ENCODE results near the gene CARD14. TPM values are rescaled to one million over a fixed set of nuclear protein-coding genes. Genes with fewer than 3 reads are reported as not detected.
"Not testable (repeated sequence)": the region's sequence is repeated elsewhere in the genome, so short reads cannot be mapped to it uniquely, and the experiment has no call there.

Gene CARD14
- total RNA-seq, 1 experiment from 2014 or later = 0.15 TPM

GRCh38 chr17:80183581-80184422, 14.0 kb downstream of the CARD14 start:
- DNase-seq (ENCODE audit: low spot score) = no peak

- DNase-seq (ENCODE audit: low spot score) = no peak
Observed at GRCh38 chr17:80184423-80184714, 14.5 kb downstream of the CARD14 start.

- DNase-seq (ENCODE audit: low spot score) = no peak
Observed at GRCh38 chr17:80185968-80186367, 16.1 kb downstream of the CARD14 start.

- DNase-seq (ENCODE audit: low spot score) = no peak
Observed at GRCh38 chr17:80187090-80187489, 17.3 kb downstream of the CARD14 start.

GRCh38 chr17:80187515-80187941, 17.7 kb downstream of the CARD14 start:
- DNase-seq (ENCODE audit: low spot score) = peak; percentile 53

DNA sequence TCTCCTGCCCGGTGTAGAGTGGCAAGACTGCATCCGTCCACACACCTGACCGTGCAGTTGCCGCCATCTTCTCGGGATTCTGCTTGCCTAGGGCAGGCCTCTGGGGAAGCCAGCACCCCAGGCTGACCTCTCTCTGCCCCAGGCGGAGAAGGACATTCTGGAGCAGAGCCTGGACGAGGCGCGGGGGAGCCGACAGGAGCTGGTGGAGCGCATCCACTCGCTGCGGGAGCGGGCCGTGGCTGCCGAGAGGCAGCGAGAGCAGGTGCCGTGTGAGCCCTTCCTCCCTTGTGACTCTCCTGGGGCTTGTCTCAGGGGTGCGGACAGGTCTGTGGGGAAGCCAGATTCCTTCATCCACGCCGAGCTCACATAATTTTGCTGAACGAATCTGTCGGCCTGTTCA, 19.8 kb downstream of the CARD14 start:
- no peak for DNase-seq (ENCODE audit: low spot score)

DNA sequence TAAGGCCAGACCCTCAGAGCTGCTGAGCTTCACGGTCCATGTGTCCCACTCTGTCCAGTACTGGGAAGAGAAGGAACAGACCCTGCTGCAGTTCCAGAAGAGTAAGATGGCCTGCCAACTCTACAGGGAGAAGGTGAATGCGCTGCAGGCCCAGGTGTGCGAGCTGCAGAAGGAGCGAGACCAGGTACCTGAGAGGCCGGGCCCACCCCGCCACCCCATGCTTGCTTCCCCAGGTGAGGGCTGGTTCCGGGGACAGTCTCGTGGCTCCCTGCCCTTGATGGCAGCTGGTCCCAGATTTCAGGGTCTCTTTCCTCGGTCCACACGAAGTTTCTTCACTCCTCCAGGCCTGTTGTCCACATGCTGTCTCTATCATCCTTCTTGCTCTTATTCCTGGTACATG, 20.9 kb downstream of the CARD14 start:
- DNase-seq (ENCODE audit: low spot score) = no peak

DNA sequence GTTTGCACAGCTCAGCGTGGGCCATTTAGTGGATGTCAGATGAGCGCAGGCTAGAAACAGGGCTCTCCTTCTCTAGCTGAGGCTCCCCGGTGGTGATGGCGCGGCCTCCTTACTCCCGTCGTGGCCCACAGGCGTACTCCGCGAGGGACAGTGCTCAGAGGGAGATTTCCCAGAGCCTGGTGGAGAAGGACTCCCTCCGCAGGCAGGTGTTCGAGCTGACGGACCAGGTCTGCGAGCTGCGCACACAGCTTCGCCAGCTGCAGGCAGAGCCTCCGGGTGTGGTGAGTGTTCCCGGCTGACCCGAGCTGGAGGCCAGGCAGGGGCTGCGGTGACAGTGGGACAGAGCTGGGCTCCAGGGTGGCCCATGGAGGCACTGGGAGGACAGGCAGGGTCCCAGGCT, 21.4 kb downstream of the CARD14 start:
- no peak for DNase-seq (ENCODE audit: low spot score)

GRCh38 chr17:80191865-80192661, 22.2 kb downstream of the CARD14 start:
- DNase-seq (ENCODE audit: low spot score) = no peak

DNA sequence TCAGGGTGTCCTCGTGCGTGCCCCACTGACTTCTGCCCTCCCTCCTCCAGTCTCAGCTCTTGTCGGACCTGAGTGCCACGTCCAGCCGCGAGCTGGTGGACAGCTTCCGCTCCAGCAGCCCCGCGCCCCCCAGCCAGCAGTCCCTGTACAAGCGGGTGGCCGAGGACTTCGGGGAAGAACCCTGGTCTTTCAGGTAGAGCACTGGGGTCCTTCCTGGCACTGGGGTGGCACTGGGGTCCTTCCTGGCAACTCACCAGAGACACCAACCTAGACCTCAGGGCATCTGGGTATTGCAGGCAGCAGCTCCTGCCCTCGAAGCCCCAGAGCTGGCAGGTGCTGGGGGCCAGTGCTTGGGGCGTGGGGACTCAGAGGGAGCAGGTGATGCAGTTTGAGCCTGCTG, 25.3 kb downstream of the CARD14 start:
- no peak for DNase-seq (ENCODE audit: low spot score)

DNA sequence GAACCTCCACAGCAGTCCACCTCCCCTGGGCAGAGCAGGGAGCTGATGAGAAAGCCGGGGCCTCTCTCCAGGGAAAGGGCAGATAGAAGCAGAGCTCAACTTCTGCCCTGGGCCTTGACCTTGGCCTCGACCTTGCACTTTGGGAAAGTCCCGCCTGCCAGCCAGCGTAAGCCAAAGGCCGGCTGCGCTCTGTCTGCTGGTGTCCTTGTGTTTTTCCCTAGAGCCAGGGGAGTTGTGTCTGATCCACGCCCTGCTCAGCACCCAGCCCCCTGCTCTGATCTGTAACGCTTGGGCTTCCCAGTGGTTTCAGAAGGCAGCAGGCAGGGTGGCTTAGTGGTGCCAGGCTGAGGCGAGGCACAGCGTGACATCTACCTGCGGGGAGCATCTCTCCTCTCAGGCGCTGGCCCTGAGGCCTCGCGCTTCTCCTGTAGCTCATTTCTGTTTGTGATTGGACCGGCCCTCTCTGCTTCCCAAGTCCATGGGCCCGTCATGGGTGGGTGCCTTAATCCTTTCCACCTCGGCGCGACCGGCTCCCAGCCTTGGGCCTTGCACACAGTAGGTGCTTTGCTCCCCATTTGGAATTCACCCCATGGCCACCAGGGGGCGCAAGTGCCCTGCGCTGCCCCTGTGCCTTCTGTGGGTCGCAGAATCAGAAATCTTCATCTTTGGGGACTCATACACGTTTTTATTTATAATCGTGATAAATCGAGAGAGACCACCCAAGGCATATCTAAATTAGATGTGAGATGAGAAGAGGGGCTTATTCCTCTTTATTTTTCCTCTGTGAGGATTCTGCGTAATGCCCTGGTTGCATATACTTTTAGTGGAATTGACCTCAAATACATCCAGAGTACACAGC, 26.1 kb downstream of the CARD14 start:
- no peak for DNase-seq (ENCODE audit: low spot score)

DNA sequence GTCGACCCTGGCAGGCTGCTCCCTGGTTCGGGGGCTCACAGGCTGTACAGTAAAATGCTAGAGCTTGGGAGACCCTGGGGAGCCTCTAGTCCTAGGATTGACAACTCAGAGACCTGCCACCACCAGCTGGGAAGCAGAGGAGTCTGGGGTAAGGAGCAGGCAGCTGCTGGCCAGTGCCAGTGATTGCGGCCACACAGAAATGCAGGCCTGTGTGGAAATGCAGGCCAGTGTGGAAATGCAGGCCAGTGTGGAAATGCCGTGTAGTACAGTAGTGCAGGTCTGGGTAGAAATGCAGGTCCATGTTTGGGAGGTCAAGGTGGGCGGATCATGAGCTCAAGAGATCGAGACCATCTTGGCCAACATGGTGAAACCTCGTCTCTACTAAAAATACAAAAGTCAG, 26.8 kb downstream of the CARD14 start:
- DNase-seq (ENCODE audit: low spot score) = no peak

DNA sequence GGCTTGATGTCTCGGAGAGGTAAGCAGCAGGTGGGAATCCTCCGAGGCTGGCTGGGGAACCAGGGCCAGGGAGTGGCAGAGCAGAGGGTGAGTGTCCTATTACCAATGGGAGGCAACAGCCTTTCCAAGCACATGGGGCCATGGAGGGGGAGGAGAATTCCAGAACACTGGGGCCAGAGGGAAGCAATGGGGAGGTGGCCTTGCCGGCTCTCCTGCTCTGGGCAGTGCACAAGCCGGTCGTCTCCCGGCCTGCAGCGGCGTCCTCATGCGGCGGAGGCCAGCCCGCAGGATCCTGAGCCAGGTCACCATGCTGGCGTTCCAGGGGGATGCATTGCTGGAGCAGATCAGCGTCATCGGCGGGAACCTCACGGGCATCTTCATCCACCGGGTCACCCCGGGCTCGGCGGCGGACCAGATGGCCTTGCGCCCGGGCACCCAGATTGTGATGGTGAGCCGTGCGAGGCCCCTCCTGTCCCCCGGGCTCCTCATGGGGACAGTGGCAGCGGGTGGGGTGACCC, 28.4 kb downstream of the CARD14 start:
- no peak for DNase-seq (ENCODE audit: low spot score)

DNA sequence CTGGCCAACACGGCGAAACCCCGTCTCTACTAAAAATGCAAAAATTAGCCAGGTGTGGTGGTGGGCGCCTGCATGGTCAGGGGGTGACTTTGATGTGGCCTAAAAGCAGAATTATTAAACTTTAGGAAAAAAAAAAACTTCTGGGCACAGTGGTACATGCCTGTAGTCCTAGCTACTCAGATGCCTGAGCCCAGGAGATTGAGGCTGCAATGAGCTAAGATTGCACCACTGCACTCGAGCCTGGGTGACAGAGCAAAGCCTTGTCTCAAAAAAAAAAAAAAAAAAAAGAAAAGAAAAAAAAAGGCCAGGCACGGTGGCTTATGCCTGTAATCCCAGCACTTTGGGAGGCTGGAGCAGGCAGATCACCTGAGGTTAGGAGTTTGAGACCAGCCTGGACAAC, 29.5 kb downstream of the CARD14 start:
- DNase-seq (ENCODE audit: low spot score) = not testable (repeated sequence)

DNA sequence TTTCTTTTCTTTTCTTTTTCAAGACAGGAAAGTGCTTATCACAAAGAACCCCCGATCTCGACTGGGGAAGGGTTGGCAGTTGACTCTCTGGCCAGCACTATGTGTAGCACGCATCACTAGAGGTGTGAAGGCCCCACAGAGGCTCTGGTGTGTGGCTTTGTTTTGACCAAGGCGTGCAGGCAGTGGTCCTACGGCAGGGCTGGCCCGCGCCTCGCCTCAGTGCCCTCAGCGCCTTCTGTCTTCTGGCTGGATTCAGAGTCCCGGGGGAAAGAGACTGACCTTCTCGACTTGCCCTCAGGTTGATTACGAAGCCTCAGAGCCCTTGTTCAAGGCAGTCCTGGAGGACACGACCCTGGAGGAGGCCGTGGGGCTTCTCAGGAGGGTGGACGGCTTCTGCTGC, 31.6 kb downstream of the CARD14 start:
- no peak for DNase-seq (ENCODE audit: low spot score)

GRCh38 chr17:80202197-80202596, 32.4 kb downstream of the CARD14 start:
- DNase-seq (ENCODE audit: low spot score) = no peak

DNA sequence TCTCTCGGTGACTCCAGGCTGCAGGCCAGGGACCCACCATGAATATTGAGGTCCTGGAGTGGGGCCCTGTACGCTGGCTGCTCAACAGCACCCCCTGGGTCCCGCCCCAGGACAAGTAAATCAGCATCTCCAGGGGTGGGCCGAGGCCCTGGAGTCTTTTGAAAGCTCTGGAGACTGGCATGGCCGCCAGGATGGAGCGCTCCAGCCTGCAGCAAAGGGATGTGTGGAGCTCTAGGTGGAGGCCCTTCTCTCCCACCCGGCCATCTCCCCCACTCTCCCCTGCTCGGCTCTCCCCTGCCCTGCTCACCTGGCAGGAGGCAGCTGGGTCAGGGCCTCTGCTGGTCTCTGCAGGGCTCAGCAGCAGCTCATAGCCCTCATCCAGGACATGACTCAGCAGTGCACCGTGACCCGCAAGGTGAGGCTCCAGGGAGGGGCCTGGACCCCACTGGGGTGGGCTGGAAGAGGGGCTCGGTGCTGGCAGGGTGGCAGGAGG, 33.7 kb downstream of the CARD14 start:
- no peak for DNase-seq (ENCODE audit: low spot score)

- DNase-seq (ENCODE audit: low spot score) = no peak
Observed at GRCh38 chr17:80204626-80205468, 35.0 kb downstream of the CARD14 start.

DNA sequence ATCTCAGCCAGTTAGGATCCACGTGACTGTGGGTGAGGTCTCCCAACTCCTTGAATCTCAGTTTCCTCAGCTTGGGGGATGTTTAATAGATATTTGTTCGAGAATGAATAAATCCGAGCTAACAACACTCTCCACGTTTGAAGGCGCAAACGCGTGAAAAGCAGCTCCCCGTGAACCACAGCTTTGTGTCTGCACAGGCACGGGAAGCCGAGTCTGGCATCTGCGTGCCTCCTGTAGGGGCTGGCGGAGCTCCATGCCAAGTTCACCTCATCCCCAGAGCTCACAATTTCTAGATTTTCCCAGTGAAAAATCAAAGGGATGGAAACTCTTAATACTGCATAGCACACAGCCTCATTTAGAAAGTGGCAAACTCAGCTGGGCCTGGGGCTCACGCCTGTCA, 36.0 kb downstream of the CARD14 start:
- no peak for DNase-seq (ENCODE audit: low spot score)

DNA sequence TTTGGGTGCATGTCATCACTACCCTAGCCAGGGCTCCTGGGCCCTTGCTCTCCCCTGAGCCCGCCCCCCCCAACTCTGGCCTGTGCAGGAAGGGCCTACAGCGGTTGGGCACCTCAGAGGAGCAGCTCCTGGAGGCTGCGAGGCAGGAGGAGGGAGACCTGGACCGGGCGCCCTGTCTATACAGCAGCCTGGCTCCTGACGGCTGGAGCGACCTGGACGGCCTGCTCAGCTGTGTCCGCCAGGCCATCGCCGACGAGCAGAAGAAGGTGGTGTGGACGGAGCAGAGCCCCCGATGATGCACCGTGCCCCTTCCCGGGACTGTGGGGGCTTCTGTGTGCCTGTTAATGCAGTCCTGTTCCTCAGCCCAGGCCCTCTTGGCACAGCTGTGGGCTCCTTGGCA, 38.2 kb downstream of the CARD14 start:
- no peak for DNase-seq (ENCODE audit: low spot score)

- DNase-seq (ENCODE audit: low spot score) = no peak
Observed at GRCh38 chr17:80209765-80210164, 39.9 kb downstream of the CARD14 start.

Measured in H4 (cell line).